Panc1 (cell line): ENCODE measurements around the gene FBXO45.

Source experiments
- CTCF ChIP-seq: fragments of 450-650 bp; IDR thresholded peaks from 2 replicates; pipeline ENCODE4 v1.5.1; 2017; ENCODE audit warnings: mild to moderate bottlenecking
- POLR2AphosphoS5 ChIP-seq: IDR thresholded peaks from 2 replicates; pipeline ENCODE4 v1.6.1; 2012; ENCODE audit warnings: mild to moderate bottlenecking, low read depth, low read length, moderate library complexity
- REST ChIP-seq, 2 experiments: IDR thresholded peaks; 2 replicates each; pipeline ENCODE4 v1.6.1; 2011 to 2012; ENCODE audit warnings: low read depth in 2 of 2, control low read depth in 1 of 2, low read length in 1 of 2, mild to moderate bottlenecking in 1 of 2, moderate library complexity in 1 of 2; ENCODE audit not compliant: insufficient read depth in 1 of 2

- TF ChIP-seq CTCF (no peak), POLR2AphosphoS5 (no peak), REST (IDR thresholded peaks at IDR 0.05; ENCODE audit: insufficient read depth in 1 of 2, low read depth in 2 of 2, low read length in 1 of 2) (no peak)
These were observed 35.2 kb upstream of the FBXO45 start for GRCh38 chr3:196533260-196533681.
